ENCODE measurements around the gene TFB1M. TPM values are rescaled to one million over a fixed set of nuclear protein-coding genes. Genes with fewer than 3 reads are reported as not detected.

The TFB1M gene
- total RNA-seq, 1 donor from 2014 or later, result 15.3 TPM

- no peak overlapping the region for H3K27ac Mint-ChIP-seq (ENCODE audit: unreplicated experiment)
- no peak for DNase-seq (ENCODE audit: low spot score)
- no peaks in the 10 kb centered on the region for H3K4me1 Mint-ChIP-seq (ENCODE audit: low read depth)
- H3K36me3 Mint-ChIP-seq (ENCODE audit: low read depth), result peaks cover 10% of the 10 kb centered on the region
- TF ChIP-seq CTCF (IDR thresholded peaks at IDR 0.05), result no peak
- no peak overlapping the region for H3K4me3 Mint-ChIP-seq (ENCODE audit: unreplicated experiment)
- peaks cover 29% of the 10 kb centered on the region for H3K9me3 Mint-ChIP-seq (ENCODE audit: low read depth)
- H3K27me3 Mint-ChIP-seq (ENCODE audit: low read depth), result no peaks in the 10 kb centered on the region
These were observed 37.2 kb upstream of the TFB1M start for GRCh38 chr6:155351273-155352129.

- H3K27ac Mint-ChIP-seq (ENCODE audit: unreplicated experiment), result no peak overlapping the region
- no peak overlapping the region for H3K4me3 Mint-ChIP-seq (ENCODE audit: unreplicated experiment)
- H3K27me3 Mint-ChIP-seq (ENCODE audit: low read depth), result no peaks in the 10 kb centered on the region
- no peak for DNase-seq (ENCODE audit: low spot score)
- peaks cover 18% of the 10 kb centered on the region for H3K36me3 Mint-ChIP-seq (ENCODE audit: low read depth)
- no peaks in the 10 kb centered on the region for H3K4me1 Mint-ChIP-seq (ENCODE audit: low read depth)
- no peak for TF ChIP-seq CTCF (IDR thresholded peaks at IDR 0.05)
- H3K9me3 Mint-ChIP-seq (ENCODE audit: low read depth), result peaks cover 37% of the 10 kb centered on the region
These were observed 35.7 kb upstream of the TFB1M start for GRCh38 chr6:155349956-155350355.

GRCh38 chr6:155349129-155349528, 34.8 kb upstream of the TFB1M start:
- no peak for TF ChIP-seq CTCF (IDR thresholded peaks at IDR 0.05)
- Mint-ChIP-seq H3K4me3 (ENCODE audit: unreplicated experiment) (no peak overlapping the region), H3K4me1 (ENCODE audit: low read depth) (no peaks in the 10 kb centered on the region), H3K36me3 (ENCODE audit: low read depth) (peaks cover 13% of the 10 kb centered on the region), H3K27me3 (ENCODE audit: low read depth) (no peaks in the 10 kb centered on the region), H3K9me3 (ENCODE audit: low read depth) (peaks cover 31% of the 10 kb centered on the region), H3K27ac (ENCODE audit: unreplicated experiment) (no peak overlapping the region)
- no peak for DNase-seq (ENCODE audit: low spot score)

- H3K9me3 Mint-ChIP-seq (ENCODE audit: low read depth), result peaks cover 30% of the 10 kb centered on the region
- no peak for TF ChIP-seq CTCF (IDR thresholded peaks at IDR 0.05)
These were observed 33.5 kb upstream of the TFB1M start for GRCh38 chr6:155347800-155348199.

GRCh38 chr6:155346957-155347356, 32.7 kb upstream of the TFB1M start:
- Mint-ChIP-seq H3K4me1 (ENCODE audit: low read depth) (no peaks in the 10 kb centered on the region), H3K27ac (ENCODE audit: unreplicated experiment) (no peak overlapping the region), H3K4me3 (ENCODE audit: unreplicated experiment) (no peak overlapping the region), H3K36me3 (ENCODE audit: low read depth) (peaks cover 13% of the 10 kb centered on the region), H3K27me3 (ENCODE audit: low read depth) (no peaks in the 10 kb centered on the region), H3K9me3 (ENCODE audit: low read depth) (peaks cover 30% of the 10 kb centered on the region)
- no peak for TF ChIP-seq CTCF (IDR thresholded peaks at IDR 0.05)
- DNase-seq (ENCODE audit: low spot score), result no peak

More at GRCh38 chr6:155347800-155348199, 33.5 kb upstream of the TFB1M start:
- Mint-ChIP-seq H3K36me3 (ENCODE audit: low read depth) (peaks cover 13% of the 10 kb centered on the region), H3K4me3 (ENCODE audit: unreplicated experiment) (no peak overlapping the region), H3K27me3 (ENCODE audit: low read depth) (no peaks in the 10 kb centered on the region), H3K4me1 (ENCODE audit: low read depth) (no peaks in the 10 kb centered on the region), H3K27ac (ENCODE audit: unreplicated experiment) (no peak overlapping the region)
- DNase-seq (ENCODE audit: low spot score), result no peak
